ENCODE measurements around the gene SELENON. TPM values are rescaled to one million over a fixed set of nuclear protein-coding genes. Genes with fewer than 3 reads are reported as not detected.

The SELENON gene
- polyA plus RNA-seq, 1 of the 3 experiments (the other 2 are of a cell fraction) = 56.2 TPM

DNA sequence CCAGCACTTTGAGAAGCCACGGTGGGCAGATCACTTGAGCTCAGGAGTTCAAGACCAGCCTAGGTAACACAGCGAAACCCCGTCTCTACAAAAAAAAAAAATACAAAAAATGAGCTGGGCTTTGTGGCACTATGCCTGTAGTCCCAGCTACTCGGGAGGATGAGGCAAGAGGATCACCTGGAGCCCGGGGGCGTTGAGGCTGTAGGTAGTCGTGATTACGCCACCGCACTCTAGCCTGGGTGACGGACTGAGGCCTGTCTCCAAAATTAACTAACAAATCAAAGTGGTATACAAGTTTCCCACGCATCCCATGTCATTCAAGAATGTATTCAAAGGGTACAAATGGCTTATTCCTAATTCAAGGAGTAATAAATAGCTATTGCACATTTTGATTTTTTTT, 56.9 kb downstream of the SELENON start:
- Histone ChIP-seq H3K4me1 (ENCODE audit: control insufficient read depth in 1 of 2, insufficient read depth in 2 of 2, low read depth in 1 of 2, low read length in 1 of 2) (peaks cover 0 to 6% of the 10 kb centered on the region in 2 experiments; a peak in 1 of 4 replicates), H3K9ac (no peak overlapping the region), H3K9me2 (no peaks in the 10 kb centered on the region), H3K4me3 (ENCODE audit: low read depth in 2 of 2, low read length in 1 of 2) (no peak overlapping the region), H3K27me3 (ENCODE audit: insufficient read depth) (no peaks in the 10 kb centered on the region), H3K79me2 (ENCODE audit: insufficient read depth) (peaks cover 36% of the 10 kb centered on the region), H3K4me2 (no peak overlapping the region), H3K9me3 (no peaks in the 10 kb centered on the region), H3K27ac (ENCODE audit: low read depth in 2 of 2, low read length in 1 of 2) (no peak overlapping the region), H3F3A (replicated peaks; ENCODE audit: insufficient read depth) (no peaks in the 10 kb centered on the region), H2AFZ (ENCODE audit: low read depth) (no peak overlapping the region), H3K36me3 (replicated peaks in 1 of 2; ENCODE audit: control insufficient read depth in 1 of 2, insufficient read depth in 2 of 2, low read length in 1 of 2) (no peaks in the 10 kb centered on the region), H4K20me1 (ENCODE audit: insufficient read depth) (no peaks in the 10 kb centered on the region)
- CTCF ChIA-PET = interaction anchor here (1.3 kb wide), 1 partner anchor 25 kb away, joined by 3 read pairs; no protein-coding TSS in a partner anchor
- POLR2A ChIA-PET = no interaction called here
- no peak for DNase-seq
- WGBS (ENCODE audit: low lambda C conversion rate) = 96% methylated on average over 11 of the region's 11 CpGs
- TF ChIP-seq, protein P1, sequence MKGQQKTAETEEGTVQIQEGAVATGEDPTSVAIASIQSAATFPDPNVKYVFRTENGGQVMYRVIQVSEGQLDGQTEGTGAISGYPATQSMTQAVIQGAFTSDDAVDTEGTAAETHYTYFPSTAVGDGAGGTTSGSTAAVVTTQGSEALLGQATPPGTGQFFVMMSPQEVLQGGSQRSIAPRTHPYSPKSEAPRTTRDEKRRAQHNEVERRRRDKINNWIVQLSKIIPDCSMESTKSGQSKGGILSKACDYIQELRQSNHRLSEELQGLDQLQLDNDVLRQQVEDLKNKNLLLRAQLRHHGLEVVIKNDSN (IDR thresholded peaks at IDR 0.05; ENCODE audit: borderline replicate concordance, low read depth) = no peak
- TF ChIP-seq, protein P2, sequence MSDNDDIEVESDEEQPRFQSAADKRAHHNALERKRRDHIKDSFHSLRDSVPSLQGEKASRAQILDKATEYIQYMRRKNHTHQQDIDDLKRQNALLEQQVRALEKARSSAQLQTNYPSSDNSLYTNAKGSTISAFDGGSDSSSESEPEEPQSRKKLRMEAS (IDR thresholded peaks at IDR 0.05; ENCODE audit: low read depth) = no peak
- TF ChIP-seq MXI1 (IDR thresholded peaks at IDR 0.05; ENCODE audit: low read depth, low read length) (no peak), RAD21 (IDR thresholded peaks at IDR 0.05; ENCODE audit: low read length) (no peak), SMC3 (IDR thresholded peaks at IDR 0.05; ENCODE audit: low read depth, low read length) (no peak), GABPA (IDR thresholded peaks at IDR 0.05; ENCODE audit: low read depth) (no peak), EZH2phosphoT487 (IDR thresholded peaks at IDR 0.05; ENCODE audit: borderline replicate concordance, low read depth) (no peak), YY1 (IDR thresholded peaks at IDR 0.05; ENCODE audit: low read depth) (no peak), MEF2A (IDR thresholded peaks at IDR 0.05; ENCODE audit: borderline replicate concordance, low read depth) (no peak), NFIC (IDR thresholded peaks at IDR 0.05; ENCODE audit: borderline replicate concordance) (no peak), TCF12 (IDR thresholded peaks at IDR 0.05) (no peak), CHD2 (IDR thresholded peaks at IDR 0.05; ENCODE audit: low read length, partially characterized antibody) (no peak)
- TF ChIP-seq, protein P3, sequence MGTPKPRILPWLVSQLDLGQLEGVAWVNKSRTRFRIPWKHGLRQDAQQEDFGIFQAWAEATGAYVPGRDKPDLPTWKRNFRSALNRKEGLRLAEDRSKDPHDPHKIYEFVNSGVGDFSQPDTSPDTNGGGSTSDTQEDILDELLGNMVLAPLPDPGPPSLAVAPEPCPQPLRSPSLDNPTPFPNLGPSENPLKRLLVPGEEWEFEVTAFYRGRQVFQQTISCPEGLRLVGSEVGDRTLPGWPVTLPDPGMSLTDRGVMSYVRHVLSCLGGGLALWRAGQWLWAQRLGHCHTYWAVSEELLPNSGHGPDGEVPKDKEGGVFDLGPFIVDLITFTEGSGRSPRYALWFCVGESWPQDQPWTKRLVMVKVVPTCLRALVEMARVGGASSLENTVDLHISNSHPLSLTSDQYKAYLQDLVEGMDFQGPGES (IDR thresholded peaks at IDR 0.05; ENCODE audit: low read depth, low read length) = no peak

DNA sequence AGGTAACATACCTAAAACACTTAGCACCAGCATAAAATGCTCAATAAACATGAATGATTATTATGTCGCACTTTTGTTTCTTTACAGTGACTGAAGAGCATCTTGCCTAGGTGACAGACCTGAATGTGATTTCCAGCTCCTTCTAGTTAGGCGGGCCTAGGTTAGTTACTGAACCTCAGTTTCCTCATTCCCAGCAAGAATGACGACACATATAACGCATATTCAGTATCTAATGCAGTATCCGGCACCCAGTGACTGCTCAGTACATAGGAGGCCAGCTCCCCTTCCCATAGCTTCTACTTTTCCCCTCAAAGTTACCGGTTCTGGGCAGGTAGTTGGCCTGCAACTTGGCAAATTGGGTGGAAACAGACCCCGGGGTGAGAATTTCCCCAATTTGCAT, 58.5 kb downstream of the SELENON start:
- ChIA-PET CTCF (no interaction called here), POLR2A (no interaction called here)
- 78% methylated on average over 7 of the region's 7 CpGs for WGBS (ENCODE audit: low lambda C conversion rate)
- TF ChIP-seq EP300 (IDR thresholded peaks at IDR 0.05; ENCODE audit: borderline replicate concordance in 1 of 2, low read depth in 1 of 2, low read length in 1 of 2) (no peak), RXRA (IDR thresholded peaks at IDR 0.05; ENCODE audit: borderline replicate concordance, low read depth) (no peak), NFIC (IDR thresholded peaks at IDR 0.05; ENCODE audit: borderline replicate concordance) (no peak), FOSL2 (IDR thresholded peaks at IDR 0.05; ENCODE audit: borderline replicate concordance, low read depth) (no peak), POLR2AphosphoS5 (IDR thresholded peaks at IDR 0.05; ENCODE audit: low read depth, low read length) (no peak), GABPA (IDR thresholded peaks at IDR 0.05; ENCODE audit: low read depth) (no peak), MEF2A (IDR thresholded peaks at IDR 0.05; ENCODE audit: borderline replicate concordance, low read depth) (no peak), TAF1 (IDR thresholded peaks at IDR 0.05; ENCODE audit: borderline replicate concordance, low read depth, low read length) (no peak), FOXJ3 (CRISPR knock-in tag; IDR thresholded peaks at IDR 0.05) (no peak)
- TF ChIP-seq, protein P3 (IDR thresholded peaks at IDR 0.05; ENCODE audit: low read depth, low read length) = no peak
- TF ChIP-seq, protein P4, sequence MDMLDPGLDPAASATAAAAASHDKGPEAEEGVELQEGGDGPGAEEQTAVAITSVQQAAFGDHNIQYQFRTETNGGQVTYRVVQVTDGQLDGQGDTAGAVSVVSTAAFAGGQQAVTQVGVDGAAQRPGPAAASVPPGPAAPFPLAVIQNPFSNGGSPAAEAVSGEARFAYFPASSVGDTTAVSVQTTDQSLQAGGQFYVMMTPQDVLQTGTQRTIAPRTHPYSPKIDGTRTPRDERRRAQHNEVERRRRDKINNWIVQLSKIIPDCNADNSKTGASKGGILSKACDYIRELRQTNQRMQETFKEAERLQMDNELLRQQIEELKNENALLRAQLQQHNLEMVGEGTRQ (IDR thresholded peaks at IDR 0.05; ENCODE audit: borderline replicate concordance, low read depth, low read length) = no peak
- TF ChIP-seq, protein P5, sequence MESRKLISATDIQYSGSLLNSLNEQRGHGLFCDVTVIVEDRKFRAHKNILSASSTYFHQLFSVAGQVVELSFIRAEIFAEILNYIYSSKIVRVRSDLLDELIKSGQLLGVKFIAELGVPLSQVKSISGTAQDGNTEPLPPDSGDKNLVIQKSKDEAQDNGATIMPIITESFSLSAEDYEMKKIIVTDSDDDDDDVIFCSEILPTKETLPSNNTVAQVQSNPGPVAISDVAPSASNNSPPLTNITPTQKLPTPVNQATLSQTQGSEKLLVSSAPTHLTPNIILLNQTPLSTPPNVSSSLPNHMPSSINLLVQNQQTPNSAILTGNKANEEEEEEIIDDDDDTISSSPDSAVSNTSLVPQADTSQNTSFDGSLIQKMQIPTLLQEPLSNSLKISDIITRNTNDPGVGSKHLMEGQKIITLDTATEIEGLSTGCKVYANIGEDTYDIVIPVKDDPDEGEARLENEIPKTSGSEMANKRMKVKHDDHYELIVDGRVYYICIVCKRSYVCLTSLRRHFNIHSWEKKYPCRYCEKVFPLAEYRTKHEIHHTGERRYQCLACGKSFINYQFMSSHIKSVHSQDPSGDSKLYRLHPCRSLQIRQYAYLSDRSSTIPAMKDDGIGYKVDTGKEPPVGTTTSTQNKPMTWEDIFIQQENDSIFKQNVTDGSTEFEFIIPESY (IDR thresholded peaks at IDR 0.05; ENCODE audit: borderline replicate concordance, low read depth) = no peak
- TF ChIP-seq, protein P2 (IDR thresholded peaks at IDR 0.05; ENCODE audit: low read depth) = no peak

More for the DNA sequence above, 58.5 kb downstream of the SELENON start:
- H3K4me2 ChIP-seq = peak overlapping the region; percentile 99
- peaks cover 0 to 6% of the 10 kb centered on the region in 2 experiments; a peak in 1 of 4 replicates for H3K4me1 ChIP-seq (ENCODE audit: control insufficient read depth in 1 of 2, insufficient read depth in 2 of 2, low read depth in 1 of 2, low read length in 1 of 2)
- no peaks in the 10 kb centered on the region for H3K27me3 ChIP-seq (ENCODE audit: insufficient read depth)
- H4K20me1 ChIP-seq (ENCODE audit: insufficient read depth) = no peaks in the 10 kb centered on the region
- H3K9me2 ChIP-seq = no peaks in the 10 kb centered on the region
- peak overlapping the region; percentile 64 to 65 for H3K4me3 ChIP-seq (ENCODE audit: low read depth in 2 of 2, low read length in 1 of 2)
- H2AFZ ChIP-seq (ENCODE audit: low read depth) = peak overlapping the region; percentile 95; the same call in 1 of the 2 replicates
- no peaks in the 10 kb centered on the region for H3F3A ChIP-seq (replicated peaks; ENCODE audit: insufficient read depth)
- H3K36me3 ChIP-seq (replicated peaks in 1 of 2; ENCODE audit: control insufficient read depth in 1 of 2, insufficient read depth in 2 of 2, low read length in 1 of 2) = peaks cover 0 to 4% of the 10 kb centered on the region in 2 experiments
- DNase-seq = no peak
- H3K27ac ChIP-seq (ENCODE audit: low read depth in 2 of 2, low read length in 1 of 2) = no peak overlapping the region
- no peaks in the 10 kb centered on the region for H3K9me3 ChIP-seq
- peak overlapping the region; percentile 82; the same call in 1 of the 2 replicates for H3K9ac ChIP-seq
- H3K79me2 ChIP-seq (ENCODE audit: insufficient read depth) = peaks cover 27% of the 10 kb centered on the region

All from SK-N-SH (cell line).